HG02623 (cell line): ENCODE measurements around the gene SETD1A.

ENCODE experiments used
- ATAC-seq: cut with Tn5 transposase; IDR thresholded peaks from one replicate; pipeline ENCODE4 v1.9.1; 2021; ENCODE audit warnings: moderate library complexity; ENCODE audit not compliant: unreplicated experiment

The SETD1A gene

DNA sequence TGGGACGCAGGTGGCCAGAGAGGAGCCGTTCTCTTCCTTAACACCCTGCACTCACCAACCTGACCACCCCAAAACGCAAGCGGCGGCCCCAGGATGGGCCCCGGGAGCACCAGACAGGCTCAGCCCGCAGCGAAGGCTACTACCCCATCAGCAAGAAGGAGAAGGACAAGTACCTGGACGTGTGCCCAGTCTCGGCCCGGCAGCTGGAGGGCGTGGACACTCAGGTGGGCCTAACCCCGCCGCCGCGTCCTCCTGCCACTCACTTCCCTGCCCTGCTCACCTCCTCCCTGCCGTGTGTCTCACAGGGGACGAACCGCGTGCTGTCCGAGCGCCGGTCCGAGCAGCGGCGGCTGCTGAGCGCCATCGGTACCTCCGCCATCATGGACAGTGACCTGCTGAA is 22.9 kb downstream of the SETD1A start:
- no peak for ATAC-seq

DNA sequence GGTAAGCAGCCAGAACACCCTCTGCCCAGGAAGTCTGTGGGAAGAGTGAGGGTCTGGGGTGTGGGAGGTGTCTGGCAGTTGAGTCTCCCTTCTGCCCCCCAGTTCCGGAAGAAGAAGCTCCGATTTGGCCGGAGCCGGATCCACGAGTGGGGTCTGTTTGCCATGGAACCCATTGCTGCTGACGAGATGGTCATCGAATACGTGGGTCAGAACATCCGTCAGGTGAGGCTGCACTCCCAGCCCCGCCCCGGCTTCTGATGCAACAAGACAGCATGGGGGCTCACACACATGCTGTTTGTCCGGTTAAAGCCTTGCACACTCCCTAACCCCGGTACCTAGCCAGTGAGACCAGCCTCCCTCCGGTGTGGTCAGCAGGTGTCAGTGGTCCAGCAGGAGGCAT is 23.4 kb downstream of the SETD1A start:
- ATAC-seq = no peak

DNA sequence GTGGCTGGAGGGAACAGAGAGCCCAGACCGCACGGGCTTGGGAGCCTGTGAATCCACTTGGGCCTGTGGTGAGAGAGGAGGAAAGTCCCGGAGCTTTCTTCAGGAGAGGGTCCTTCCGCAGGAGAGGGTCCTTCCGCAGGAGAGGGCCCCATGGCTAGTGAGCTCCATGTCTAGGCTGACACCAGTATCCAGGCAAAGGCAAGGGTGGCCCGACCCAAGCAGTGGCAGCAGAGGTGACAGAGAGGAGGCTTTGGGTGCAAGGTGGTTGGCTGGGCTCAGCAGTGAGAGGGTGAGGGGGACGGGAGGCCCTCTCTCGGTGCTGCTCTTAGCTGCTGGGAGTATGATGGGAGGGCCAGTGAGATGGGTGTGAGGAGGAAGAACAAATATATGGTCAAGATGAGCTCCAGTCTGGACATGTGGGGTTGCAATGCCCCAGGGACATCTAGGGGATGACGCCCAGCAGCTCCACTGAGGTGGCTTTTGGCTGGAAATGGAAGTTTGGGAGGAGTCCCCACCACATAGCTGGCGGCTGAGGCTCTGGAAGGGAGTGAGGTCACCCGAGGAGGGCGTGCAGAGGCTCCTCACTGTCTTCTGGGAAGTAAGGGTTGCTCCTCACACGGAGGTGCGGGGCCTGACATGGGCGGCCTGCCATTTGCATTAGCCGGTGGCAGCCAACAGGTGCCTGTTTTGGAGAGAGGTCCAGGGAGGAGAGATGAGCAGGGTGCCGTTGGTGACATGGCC is 25.2 kb downstream of the SETD1A start:
- no peak for ATAC-seq

DNA sequence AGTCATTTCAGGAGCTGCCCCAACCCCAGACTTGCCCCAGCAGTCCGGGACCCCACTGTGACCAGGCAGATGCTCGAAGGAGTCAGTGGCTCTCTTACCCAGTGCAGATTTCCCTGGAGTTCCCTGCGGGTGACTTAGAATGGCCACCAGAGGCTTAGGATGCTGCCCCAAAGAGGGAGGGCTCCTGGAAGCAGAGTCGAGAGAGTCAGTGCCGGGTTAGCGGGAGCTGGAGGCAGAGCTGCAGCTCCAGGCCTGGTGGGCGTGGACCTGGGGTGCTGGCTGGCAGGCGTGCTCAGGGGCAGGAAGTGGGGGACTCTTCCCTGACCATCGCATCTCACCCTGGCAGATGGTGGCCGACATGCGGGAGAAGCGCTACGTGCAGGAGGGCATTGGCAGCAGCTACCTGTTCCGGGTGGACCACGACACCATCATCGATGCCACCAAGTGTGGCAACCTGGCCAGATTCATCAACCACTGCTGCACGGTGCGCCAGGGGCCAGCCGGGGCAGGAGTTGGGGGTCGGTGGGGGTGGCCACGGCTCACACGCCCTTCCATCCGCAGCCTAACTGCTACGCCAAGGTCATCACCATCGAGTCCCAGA is 25.8 kb downstream of the SETD1A start:
- no peak for ATAC-seq

DNA sequence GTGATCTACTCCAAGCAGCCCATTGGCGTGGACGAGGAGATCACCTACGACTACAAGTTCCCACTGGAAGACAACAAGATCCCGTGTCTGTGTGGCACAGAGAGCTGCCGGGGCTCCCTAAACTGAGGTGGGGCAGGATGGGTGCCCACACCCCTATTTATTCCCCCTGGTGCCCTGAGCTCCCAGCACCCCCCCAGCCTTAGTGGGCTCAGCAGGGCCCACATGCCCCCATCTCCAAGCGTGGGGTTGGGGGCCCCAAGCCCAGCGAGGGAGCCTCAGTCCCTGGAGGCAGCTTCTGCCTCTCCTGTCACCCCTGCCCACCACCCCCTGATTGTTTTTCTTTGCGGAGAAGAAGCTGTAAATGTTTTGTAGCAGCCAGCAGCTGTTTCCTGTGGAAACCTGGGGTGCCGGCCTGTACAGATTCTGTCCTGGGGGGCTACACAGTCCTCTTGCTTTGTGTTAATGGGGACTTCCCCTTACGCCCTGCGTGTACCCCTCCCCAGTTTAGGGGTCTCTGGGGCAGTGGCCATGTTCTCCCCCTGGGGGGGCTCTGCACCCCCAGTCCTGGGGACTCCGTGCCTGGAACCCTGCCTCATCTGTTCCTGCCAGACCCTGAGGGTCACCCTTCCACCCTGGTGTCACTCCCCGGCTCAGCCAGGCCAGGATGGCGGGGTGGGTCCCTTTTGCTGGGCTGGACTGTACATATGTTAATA is 26.5 kb downstream of the SETD1A start:
- ATAC-seq = no peak

DNA sequence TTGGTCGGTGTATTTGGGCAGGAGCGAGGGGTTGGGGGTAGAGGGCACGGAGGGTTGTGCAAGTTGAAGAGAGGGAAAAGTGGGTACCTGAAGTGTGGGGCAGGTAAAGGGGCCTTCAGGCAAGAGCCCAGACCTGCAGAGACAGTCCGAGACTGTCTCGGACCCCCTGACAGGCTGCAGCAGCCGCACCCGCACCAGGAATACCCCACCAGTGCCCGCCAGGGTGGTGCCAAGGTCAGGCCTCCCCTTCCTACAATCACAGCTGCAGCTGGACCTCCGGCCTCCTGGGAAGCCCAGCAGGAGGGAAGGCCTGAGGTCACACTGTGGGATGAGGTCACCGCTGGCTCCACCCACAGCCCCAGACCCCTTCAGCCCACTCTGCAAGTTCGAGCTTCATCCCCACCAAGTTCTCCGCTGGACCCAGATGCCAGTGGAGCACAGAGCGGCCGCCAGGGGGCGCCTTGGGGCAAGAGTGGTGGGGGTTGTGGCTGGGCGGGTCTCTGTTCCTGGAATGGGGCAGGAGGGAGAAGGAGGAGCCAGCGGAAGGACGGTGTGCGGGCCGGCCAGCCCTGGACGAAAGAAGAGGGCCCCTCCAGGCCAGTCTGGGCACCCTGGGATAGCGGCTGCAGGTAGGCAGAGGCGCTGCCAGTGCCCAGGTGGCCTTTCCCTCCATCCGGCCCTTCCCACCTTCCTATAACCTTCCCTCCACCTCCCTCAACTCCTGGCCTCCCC is 27.3 kb downstream of the SETD1A start, which contains the start of gene HSD3B7:
Gene HSD3B7 (plus strand): TSS at position 539 of the 732 bp plus-strand sequence. CDS start 452 bp downstream, outside the sequence.
- ATAC-seq = no peak

DNA sequence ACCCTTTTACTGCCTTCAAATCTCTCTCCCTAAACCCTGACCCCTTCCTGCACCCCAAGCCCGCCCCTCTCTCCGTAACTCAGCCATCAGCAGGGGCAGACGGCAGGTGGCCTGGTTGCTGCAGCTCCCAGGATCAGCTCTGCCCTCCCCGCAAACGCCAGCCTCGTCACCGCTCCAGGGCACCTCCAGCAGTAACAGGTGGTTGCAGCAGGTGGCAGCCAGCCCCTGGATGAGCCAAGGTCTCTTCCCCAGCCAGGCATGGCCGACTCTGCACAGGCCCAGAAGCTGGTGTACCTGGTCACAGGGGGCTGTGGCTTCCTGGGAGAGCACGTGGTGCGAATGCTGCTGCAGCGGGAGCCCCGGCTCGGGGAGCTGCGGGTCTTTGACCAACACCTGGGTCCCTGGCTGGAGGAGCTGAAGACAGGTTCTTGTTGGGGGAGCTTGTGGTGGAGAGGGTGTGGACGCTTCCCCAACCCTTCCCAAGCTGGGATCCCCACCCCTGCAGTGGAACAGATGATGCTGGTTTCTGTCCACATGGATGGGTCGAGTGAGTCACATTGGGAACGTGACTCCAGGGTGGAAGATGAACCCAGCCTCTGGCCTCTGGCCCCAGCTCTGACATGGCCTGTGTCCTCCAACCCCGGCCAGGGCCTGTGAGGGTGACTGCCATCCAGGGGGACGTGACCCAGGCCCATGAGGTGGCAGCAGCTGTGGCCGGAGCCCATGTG is 28.0 kb downstream of the SETD1A start:
- no peak for ATAC-seq

DNA sequence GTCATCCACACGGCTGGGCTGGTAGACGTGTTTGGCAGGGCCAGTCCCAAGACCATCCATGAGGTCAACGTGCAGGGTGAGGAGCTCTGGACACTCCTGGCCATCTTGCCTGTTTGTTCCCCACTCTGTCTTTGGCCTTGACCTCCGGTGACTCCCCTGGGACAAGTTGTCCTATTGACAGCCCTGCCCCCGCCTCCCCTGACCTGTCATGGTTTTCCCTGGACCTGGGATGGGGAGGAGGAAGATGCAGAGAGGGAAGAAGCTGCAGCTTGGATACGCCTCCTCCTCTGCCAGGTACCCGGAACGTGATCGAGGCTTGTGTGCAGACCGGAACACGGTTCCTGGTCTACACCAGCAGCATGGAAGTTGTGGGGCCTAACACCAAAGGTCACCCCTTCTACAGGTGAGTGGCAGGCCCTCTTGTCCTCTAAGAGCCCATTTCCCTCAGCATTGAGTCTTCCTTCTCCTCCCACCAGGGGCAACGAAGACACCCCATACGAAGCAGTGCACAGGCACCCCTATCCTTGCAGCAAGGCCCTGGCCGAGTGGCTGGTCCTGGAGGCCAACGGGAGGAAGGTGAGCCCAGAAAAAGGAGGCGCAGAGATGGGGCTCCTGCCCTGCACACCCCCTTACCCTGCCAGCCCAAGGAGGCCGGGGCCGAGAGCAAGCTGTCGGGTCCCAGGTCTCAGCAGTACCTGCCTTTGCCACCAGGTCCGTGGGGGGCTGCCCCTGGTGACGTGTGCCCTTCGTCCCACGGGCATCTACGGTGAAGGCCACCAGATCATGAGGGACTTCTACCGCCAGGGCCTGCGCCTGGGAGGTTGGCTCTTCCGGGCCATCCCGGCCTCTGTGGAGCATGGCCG is 28.8 kb downstream of the SETD1A start:
- ATAC-seq = no peak

DNA sequence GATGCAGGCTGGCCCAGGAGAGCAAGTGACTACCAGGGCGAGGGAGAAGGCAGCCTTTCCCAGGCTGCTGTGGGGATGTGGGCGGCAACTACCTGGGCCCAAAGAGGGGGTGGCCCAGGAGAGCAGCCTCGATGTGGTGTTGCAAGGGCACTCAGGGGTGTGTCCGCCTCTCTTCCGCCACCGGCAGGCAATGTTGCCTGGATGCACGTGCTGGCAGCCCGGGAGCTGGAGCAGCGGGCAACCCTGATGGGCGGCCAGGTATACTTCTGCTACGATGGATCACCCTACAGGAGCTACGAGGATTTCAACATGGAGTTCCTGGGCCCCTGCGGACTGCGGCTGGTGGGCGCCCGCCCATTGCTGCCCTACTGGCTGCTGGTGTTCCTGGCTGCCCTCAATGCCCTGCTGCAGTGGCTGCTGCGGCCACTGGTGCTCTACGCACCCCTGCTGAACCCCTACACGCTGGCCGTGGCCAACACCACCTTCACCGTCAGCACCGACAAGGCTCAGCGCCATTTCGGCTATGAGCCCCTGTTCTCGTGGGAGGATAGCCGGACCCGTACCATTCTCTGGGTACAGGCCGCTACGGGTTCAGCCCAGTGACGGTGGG is 30.1 kb downstream of the SETD1A start:
- ATAC-seq = no peak

DNA sequence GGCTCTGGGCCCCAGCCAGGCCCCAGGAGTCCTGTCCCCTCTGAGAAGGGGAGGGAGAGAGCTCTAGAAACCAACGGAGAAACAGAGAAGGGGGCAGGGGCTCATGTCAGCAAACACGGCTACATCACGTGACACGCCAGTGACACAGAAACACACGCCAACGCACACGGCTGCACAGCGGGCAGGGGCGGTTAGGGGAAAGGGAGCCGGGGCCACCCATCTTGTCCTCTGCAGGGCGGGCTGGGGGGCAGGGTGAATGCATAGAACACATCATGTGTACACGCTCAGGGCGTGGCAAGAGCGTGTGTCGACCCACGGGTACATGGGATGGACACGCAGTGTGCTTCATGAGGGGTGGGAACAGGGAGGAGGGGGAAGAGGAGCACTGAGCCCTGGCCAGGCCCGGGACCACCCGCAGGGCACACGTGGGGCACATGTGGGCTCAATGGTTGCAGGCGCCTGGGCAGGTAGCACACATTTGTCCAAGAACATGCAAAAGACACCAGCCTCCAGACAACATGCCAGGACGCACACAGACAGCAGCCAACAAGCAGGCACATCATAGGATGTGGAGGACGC is 32.0 kb downstream of the SETD1A start:
- ATAC-seq = no peak

DNA sequence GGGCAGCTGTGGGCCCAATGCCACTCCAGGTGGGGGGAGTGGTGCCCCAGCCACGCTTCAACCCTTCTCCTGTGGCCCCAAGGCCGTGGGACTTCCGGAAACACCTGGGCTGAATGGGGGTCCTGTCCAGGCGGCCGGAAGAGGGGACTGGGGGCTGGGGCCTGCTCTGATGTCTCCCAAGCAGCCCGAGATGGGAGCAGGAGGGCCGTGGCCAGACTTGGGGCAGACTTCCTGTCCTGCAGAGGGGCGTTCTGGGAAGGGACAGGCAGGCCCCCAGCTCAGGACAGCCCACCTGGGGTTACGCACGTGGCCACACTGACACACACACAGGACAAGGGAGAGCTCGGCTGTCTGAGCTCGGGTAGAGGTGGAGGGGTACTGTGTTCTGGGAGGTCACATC is 32.6 kb downstream of the SETD1A start:
- ATAC-seq = no peak

DNA sequence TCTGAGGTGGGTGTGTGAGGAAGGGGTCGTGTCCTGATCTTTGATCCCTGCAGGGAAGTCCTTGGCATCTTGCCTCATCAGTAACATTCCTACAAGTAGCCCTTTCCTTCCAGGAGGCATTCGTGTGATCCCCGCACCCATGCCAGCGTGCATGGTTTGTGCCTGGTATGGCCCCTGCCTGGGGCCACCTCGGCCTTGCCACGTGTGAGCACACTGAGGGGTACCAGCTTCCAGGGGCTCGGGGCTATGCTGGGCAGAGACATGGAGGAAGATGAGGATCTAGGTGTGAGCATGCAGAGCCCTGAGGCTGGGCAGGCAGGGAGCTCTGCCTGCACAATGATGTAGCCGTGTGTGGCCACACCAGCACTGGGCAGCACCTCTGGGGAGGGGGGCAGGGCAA is 33.5 kb downstream of the SETD1A start:
- ATAC-seq = no peak

DNA sequence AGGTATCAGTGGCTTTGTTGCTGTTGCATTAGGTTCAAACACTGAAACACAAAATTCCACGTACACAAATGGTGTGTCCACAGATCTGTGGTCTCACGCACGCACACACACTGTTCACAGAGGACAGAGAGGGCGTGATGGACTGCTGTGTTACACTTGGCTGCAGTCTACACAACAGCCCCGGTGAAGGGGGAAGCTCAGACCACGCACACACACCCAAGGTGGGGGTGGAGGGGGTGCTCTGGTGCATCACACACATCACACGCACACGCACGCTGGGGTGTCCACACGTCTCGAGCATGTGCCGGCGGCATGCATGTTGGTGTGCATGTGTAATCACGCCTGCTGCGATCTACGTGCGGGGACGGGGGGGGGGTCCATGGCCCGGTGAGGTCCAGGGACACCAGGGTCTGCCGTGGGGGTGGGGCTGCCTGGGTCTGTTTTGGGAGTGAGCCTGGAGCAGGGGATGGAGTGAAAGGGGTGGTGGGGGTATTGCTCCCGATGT is 34.8 kb downstream of the SETD1A start:
- ATAC-seq = no peak

DNA sequence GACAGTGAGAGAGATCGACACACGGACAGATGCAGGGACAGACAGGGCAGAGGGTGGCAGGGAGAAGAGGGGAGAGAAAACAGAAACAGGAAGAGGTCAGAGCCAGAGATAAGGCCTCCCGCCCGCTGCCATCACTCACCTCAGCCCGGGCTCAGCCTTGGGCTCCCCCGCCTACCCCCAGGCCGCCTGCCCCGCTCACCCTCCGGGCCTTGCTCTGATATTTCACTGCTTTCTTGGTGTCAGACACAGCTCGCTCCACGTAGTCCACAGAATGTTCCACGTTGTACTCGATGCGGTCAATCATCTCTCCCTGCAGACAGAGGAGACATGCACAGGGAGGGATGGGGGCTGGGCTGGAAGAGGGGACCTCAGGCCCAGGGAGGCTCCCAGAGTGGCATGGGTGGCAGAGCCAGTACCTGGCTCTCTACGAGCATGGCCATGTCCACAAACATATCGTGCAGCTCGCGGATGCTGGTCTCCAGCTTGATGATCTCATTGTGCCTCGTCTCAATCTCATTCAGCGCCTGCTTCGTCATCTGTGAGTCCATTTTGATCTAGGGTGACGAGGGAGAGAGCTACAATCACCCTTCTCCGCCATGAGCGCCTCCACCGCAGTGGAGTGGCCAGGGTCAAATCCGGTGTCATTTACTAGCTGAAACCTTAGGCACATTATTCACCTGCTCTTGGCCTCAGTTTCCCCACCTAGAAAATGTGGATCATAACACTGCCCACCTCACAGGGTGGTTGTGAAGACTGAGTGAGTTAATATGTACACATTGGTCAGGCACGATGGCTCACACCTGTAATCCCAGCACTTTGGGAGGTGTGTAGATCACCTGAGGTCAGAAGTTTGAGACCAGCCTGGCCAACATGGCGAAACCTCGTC is 35.6 kb downstream of the SETD1A start:
- ATAC-seq = no peak

DNA sequence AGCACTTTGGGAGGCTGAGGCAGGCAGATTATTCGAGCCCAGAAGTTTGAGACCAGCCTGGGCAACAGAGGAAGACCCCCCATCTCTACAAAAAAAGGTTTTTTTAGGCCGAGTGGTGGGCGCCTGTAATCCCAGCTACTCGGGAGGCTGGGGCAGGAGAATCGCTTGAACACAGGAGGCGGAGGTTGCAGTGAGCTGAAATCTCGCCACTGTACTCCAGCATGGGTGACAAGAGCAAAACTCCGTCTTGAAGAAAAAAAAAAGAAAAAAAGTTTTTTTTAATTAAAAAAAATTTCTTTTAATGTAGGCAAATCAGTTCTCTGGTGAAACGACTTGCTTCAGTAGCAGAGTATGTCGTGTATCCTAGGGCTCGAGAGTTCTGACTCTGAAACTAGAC is 38.4 kb downstream of the SETD1A start:
- no peak for ATAC-seq

DNA sequence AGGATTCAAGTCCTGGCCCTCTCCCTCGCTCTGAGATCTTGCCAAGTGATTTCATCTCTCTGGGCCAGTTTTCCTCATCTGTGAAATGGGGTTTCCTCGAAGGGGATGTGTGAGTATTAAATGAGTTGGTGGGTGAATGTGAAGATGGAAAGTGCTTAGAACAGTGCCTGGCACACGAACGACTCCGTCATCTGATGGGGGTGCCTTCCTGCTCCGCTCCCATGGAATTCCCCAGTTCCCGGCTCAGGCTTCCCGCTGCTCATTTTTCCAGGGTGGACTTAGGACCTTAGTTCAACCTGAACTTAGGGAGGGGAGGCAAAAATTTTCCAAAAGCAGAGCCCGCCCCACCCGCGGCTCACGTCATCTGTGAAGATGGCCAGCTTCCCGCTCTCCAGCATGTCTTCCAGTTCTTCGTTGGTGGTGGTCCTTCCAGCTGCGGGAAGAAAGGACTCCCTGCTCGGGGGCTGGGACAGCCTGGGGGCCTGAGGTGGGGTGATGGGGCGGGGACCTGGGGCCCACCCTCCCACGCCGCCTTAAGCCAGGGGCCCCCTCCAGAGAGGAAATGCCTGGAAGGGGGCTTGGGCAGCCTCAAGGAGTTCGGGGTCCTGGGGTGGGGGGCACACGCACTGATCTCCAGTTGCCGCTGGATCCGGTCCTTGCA is 38.9 kb downstream of the SETD1A start:
- no peak for ATAC-seq

DNA sequence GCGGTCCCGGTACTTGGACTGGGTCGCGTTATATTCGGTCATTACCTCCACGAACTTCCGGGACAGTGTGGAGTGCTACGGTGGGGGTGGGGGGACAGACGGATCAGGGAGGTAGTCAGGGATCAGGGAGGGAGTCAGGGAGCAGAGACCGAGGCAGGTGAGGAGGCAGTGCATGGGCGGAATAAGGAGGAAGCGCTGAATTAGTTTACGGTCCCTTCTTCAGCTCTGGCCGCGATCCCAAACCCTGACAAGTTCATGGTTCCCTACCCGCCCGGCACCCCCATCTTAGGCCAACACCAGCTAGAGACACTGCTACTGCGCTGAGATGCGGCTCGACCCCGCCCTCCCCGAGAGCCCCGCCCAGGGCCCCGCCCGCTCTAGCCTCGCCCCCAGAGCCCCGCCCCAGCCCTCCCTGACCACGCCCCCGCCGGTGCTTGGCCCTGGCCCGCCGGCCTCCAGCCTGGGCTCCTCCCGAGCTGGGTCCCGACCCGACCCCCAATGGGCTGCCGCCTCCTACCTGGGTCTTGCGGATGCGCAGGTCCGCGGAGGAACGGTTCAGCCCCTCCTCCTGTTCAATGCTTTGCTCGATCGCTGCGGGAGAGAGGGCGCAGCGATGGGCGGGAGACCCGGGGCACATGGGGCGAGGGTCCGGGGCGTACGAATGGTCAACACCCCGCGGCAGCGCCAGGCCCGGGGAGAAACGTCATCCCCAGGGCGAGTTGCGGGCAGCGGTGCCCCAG is 39.6 kb downstream of the SETD1A start:
- ATAC-seq = peak; percentile 63
